ENCODE measurements around the gene LYPD6B. TPM values are rescaled to one million over a fixed set of nuclear protein-coding genes. Genes with fewer than 3 reads are reported as not detected.

LYPD6B gene
- total RNA-seq: 6.8 TPM

DNA sequence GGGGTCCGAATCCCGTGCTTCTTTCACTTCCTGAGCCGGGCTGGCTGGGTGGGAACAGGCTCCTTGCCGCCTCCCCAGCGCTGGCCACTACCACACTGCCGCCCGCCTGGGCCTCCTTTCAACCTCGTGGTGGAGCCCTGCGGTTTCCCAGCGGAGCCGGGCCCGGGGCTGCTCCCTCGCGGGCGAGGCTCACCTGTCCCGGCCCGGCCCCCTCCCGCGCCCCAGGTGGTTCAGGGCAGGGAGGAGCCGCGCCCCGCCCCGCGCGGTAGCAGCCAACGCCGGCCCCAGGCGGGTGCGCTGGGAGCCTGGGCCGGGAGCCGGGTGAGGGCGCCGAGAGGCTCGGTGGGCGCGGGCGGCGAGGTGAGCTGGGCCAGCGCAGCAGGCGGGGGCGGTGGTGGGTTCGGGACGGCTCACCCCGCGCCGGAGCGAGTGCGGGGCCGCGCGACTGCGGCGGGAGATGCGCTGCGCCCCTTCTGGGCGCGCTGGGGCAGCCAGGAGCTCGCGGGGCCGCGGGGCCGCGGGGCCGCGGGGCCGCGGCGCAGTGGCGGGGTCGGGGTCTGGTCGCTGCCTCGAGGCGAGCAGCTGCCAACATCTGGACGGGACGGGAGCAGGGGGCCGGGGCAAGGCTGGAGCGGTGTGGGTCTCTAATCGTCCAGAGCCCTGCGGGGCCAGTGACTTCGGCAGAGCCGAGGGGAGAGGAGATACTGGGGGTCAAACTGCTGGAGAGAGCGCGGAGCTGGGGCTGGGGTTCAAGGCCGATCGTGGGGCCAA, at the start of gene LYPD6B:
Gene LYPD6B (plus strand): TSS at position 258 of the 771 bp plus-strand sequence. CDS start 92,250 bp downstream, outside the sequence.

Other genes starting within 250 kb of the LYPD6B start
- gene KIF5C, start 163.5 kb upstream of the LYPD6B start, total RNA-seq: 90.0 TPM

Data from camera-type eye (tissue), 1 donor.